ENCODE data around the gene EPHA7. TPM values are rescaled to one million over a fixed set of nuclear protein-coding genes. Genes with fewer than 3 reads are reported as not detected.

The EPHA7 gene
- total and polyA plus RNA-seq, 2 of the 13 experiments (the other 11 are each of a cell fraction or from before 2014, with no cell fraction given): not detected

DNA sequence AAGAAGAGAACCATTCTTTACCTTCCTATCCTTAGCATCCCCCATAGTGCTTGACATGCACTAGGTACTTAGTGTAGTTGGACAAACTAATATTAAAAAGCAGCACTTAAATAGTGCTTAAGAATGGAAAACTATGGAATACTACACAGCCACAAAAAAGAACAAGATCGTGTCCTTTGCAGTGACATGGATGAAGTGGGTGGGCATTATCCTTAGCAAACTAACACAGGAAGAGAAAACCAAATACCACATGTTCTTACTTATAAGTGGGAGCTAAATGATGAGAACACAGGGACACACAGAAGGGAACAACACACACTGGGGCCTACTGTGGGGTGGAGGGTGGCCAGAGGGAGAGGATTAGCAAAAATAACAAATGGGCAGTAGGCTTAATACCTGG is 66.8 kb downstream of the EPHA7 start (continued):
- no peak for TF ChIP-seq ZNF572 (CRISPR knock-in tag; IDR thresholded peaks at IDR 0.05)
- no peak for TF ChIP-seq ZNF780A (CRISPR knock-in tag; IDR thresholded peaks at IDR 0.05)

DNA sequence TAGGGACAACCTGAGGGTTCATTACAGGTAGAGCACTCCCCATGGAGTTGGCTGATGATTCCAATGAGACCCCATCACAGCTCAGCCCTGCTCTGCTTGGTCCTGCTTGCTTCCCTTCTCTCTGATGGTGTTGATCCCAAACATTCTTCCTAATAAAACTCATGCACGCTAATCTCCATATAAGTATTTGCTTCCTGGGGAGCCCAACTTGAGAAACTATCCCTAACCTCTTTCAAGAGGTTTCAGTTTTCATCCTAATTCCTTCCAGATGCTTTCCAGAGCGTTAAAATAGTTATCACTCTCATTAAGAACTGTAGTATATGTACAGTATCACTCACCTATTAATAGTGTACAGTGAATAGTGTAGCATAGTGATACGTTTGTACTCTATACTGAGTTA is 68.1 kb downstream of the EPHA7 start:
- POLR2A ChIA-PET: no interaction called here
- FAIRE-seq (no peak), DNase-seq (ENCODE audit: low spot score) (no peak), ATAC-seq (no peak)
- Histone ChIP-seq H2AFZ (ENCODE audit: low read length) (no peak overlapping the region), H3K4me2 (ENCODE audit: low read depth, low read length) (no peak overlapping the region), H3K4me1 (ENCODE audit: insufficient read depth, low read length) (no peaks in the 10 kb centered on the region), H3K36me3 (replicated peaks in 1 of 2; ENCODE audit: control insufficient read depth in 1 of 2, insufficient read depth in 2 of 2, low read length in 2 of 2) (no peaks in the 10 kb centered on the region), H3K9ac (ENCODE audit: insufficient read depth, low read depth, low read length) (no peak overlapping the region), H4K20me1 (ENCODE audit: insufficient read depth, low read length) (no peaks in the 10 kb centered on the region), H3K4me3 (replicated peaks in 1 of 3; ENCODE audit: insufficient read depth in 1 of 3, low read depth in 2 of 3, low read length in 3 of 3) (no peak overlapping the region), H3K9me3 (ENCODE audit: low read length) (no peaks in the 10 kb centered on the region), H3K27me3 (ENCODE audit: control insufficient read depth in 1 of 2, insufficient read depth in 2 of 2, low read length in 2 of 2) (no peaks in the 10 kb centered on the region), H3K27ac (ENCODE audit: extremely low read length, insufficient read depth, low read length) (no peak overlapping the region), H3K79me2 (ENCODE audit: insufficient read depth, low read length) (no peaks in the 10 kb centered on the region)
- in situ Hi-C loops (cut with HindIII; ENCODE audit: extremely low pct_ligation_motif_present, low pct_unique_long_range_greater_than_20kb) (no loop called here), intact Hi-C loops (cut with micrococcal nuclease; ENCODE audit: unreplicated experiment) (no loop called here)
- CTCF ChIA-PET (ENCODE audit: low intra/inter-chr PET ratio, low total read pairs): no interaction called here
- BruUV-seq (replicated peaks): no TSS peak
- TF ChIP-seq ZNF235 (CRISPR knock-in tag; IDR thresholded peaks at IDR 0.05; ENCODE audit: borderline replicate concordance): no peak
- TF ChIP-seq ZFP90 (CRISPR knock-in tag; IDR thresholded peaks at IDR 0.05; ENCODE audit: borderline replicate concordance): no peak
- TF ChIP-seq ZNF337 (CRISPR knock-in tag; IDR thresholded peaks at IDR 0.05; ENCODE audit: borderline replicate concordance, low read depth): no peak
- no peak for TF ChIP-seq MIER2 (CRISPR knock-in tag; IDR thresholded peaks at IDR 0.05)
- no peak for TF ChIP-seq BCL6 (CRISPR knock-in tag; IDR thresholded peaks at IDR 0.05)
- 0% methylated on average over 3 of the region's 3 CpGs for WGBS (ENCODE audit: low lambda C conversion rate)

DNA sequence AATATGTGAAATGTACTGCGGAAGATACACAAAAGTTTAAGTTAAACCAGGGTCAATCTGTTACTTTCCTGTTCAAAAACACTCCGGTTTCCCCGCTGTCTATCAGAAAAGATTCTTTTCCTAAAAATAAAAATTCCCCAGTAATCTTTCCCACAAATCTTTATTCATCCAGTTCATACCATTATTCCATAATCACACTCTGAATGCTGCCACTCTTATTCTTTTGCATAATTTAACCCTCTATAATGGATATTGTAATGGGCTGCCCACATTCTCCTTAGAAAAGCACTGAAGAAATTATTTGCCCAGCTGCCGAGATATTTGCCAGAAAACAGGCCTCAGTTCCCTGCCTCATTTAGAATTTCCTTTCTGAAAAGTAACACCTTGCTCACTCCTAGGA is 68.6 kb downstream of the EPHA7 start:
- CTCF ChIA-PET (ENCODE audit: low intra/inter-chr PET ratio, low total read pairs): no interaction called here
- Histone ChIP-seq H2AFZ (ENCODE audit: low read length) (no peak overlapping the region), H3K36me3 (replicated peaks in 1 of 2; ENCODE audit: control insufficient read depth in 1 of 2, insufficient read depth in 2 of 2, low read length in 2 of 2) (no peaks in the 10 kb centered on the region), H3K4me1 (ENCODE audit: insufficient read depth, low read length) (no peaks in the 10 kb centered on the region), H3K27ac (ENCODE audit: extremely low read length, insufficient read depth, low read length) (no peak overlapping the region), H3K4me2 (ENCODE audit: low read depth, low read length) (no peak overlapping the region), H3K27me3 (ENCODE audit: control insufficient read depth in 1 of 2, insufficient read depth in 2 of 2, low read length in 2 of 2) (no peaks in the 10 kb centered on the region), H3K79me2 (ENCODE audit: insufficient read depth, low read length) (no peaks in the 10 kb centered on the region), H4K20me1 (ENCODE audit: insufficient read depth, low read length) (no peaks in the 10 kb centered on the region), H3K9me3 (ENCODE audit: low read length) (no peaks in the 10 kb centered on the region), H3K4me3 (replicated peaks in 1 of 3; ENCODE audit: insufficient read depth in 1 of 3, low read depth in 2 of 3, low read length in 3 of 3) (no peak overlapping the region), H3K9ac (ENCODE audit: insufficient read depth, low read depth, low read length) (no peak overlapping the region)
- 3% methylated on average over 4 of the region's 4 CpGs for WGBS (ENCODE audit: low lambda C conversion rate)
- no TSS peak for BruUV-seq (replicated peaks)
- no peak for FAIRE-seq
- in situ Hi-C loops (cut with HindIII; ENCODE audit: extremely low pct_ligation_motif_present, low pct_unique_long_range_greater_than_20kb): no loop called here
- intact Hi-C loops (cut with micrococcal nuclease; ENCODE audit: unreplicated experiment): no loop called here
- POLR2A ChIA-PET: no interaction called here
- ATAC-seq: no peak
- DNase-seq (ENCODE audit: low spot score): no peak
- TF ChIP-seq, protein P1, sequence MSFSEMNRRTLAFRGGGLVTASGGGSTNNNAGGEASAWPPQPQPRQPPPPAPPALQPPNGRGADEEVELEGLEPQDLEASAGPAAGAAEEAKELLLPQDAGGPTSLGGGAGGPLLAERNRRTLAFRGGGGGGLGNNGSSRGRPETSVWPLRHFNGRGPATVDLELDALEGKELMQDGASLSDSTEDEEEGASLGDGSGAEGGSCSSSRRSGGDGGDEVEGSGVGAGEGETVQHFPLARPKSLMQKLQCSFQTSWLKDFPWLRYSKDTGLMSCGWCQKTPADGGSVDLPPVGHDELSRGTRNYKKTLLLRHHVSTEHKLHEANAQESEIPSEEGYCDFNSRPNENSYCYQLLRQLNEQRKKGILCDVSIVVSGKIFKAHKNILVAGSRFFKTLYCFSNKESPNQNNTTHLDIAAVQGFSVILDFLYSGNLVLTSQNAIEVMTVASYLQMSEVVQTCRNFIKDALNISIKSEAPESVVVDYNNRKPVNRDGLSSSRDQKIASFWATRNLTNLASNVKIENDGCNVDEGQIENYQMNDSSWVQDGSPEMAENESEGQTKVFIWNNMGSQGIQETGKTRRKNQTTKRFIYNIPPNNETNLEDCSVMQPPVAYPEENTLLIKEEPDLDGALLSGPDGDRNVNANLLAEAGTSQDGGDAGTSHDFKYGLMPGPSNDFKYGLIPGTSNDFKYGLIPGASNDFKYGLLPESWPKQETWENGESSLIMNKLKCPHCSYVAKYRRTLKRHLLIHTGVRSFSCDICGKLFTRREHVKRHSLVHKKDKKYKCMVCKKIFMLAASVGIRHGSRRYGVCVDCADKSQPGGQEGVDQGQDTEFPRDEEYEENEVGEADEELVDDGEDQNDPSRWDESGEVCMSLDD (CRISPR knock-in tag; IDR thresholded peaks at IDR 0.05; ENCODE audit: borderline replicate concordance): no peak
- TF ChIP-seq ZFX (CRISPR knock-in tag; IDR thresholded peaks at IDR 0.05; ENCODE audit: low read depth): no peak
- TF ChIP-seq, protein P2, sequence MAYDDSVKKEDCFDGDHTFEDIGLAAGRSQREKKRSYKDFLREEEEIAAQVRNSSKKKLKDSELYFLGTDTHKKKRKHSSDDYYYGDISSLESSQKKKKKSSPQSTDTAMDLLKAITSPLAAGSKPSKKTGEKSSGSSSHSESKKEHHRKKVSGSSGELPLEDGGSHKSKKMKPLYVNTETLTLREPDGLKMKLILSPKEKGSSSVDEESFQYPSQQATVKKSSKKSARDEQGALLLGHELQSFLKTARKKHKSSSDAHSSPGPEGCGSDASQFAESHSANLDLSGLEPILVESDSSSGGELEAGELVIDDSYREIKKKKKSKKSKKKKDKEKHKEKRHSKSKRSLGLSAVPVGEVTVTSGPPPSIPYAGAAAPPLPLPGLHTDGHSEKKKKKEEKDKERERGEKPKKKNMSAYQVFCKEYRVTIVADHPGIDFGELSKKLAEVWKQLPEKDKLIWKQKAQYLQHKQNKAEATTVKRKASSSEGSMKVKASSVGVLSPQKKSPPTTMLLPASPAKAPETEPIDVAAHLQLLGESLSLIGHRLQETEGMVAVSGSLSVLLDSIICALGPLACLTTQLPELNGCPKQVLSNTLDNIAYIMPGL (CRISPR knock-in tag; IDR thresholded peaks at IDR 0.05; ENCODE audit: borderline replicate concordance in 1 of 2, low read depth in 1 of 2): no peak
- no peak for TF ChIP-seq RBM22 (optimal IDR thresholded peaks at IDR 0.05; ENCODE audit: low read length)
